Mucosa of descending colon (tissue), 3 donors: ENCODE data around the gene SH3BP5. TPM values are rescaled to one million over a fixed set of nuclear protein-coding genes. Genes with fewer than 3 reads are reported as not detected.

Experiments used
- ATAC-seq: fragments of 200-7000 bp; cut with Tn5 transposase; one replicate; pipeline ENCODE4 v1.9.1; 2020; ENCODE audit warnings: mild to moderate bottlenecking, moderate library complexity
- DNase-seq, 3 donors: peaks; one replicate each; pipeline ENCODE4 v3.0.0-alpha.2; 2020
- H3K36me3 ChIP-seq: fragments of 200-600 bp; one replicate; pipeline ENCODE4 v1.8.0; 2021; ENCODE audit warnings: low read depth, mild to moderate bottlenecking
- H3K4me1 ChIP-seq: fragments of 200-600 bp; one replicate; pipeline ENCODE4 v1.8.0; 2021; ENCODE audit warnings: low read depth, mild to moderate bottlenecking
- H3K4me3 ChIP-seq: fragments of 200-600 bp; one replicate; pipeline ENCODE4 v1.8.0; 2021; ENCODE audit warnings: mild to moderate bottlenecking
- H3K9me3 ChIP-seq: fragments of 200-600 bp; one replicate; pipeline ENCODE4 v1.8.0; 2021; ENCODE audit warnings: mild to moderate bottlenecking
- CTCF ChIP-seq: fragments of 200-600 bp; IDR thresholded peaks from one replicate; pipeline ENCODE4 v1.8.0; 2022; ENCODE audit warnings: antibody characterized with exemption, mild to moderate bottlenecking
- intact Hi-C, 2 donors: fragments of 100-400 bp; cut with DNase I in 1 of 2; cut with micrococcal nuclease in 1 of 2; formaldehyde crosslinking; loops; one replicate each; pipeline versions ENCODE4 v1.11.0 to v1.11.1; 2022; cut with DNase I, micrococcal nuclease
- total RNA-seq, 3 donors: library from RNA; stranded (reverse); fragmentation: NEBNext Ultra II Directional in 2 of 3; extraction: Animal tissue kit (Norgen Biotek cat#: 25700) in 2 of 3; gene quantifications; one replicate each; pipeline versions ENCODE4 v1.2.1 to v1.2.4, GENCODE V29; 2021 to 2023
- donor health status: DM: no; HTN: no; CAD: no; lungs with moderate emphysema.
- donor health status: DM: no; HTN: no; CAD: no.
- donor health status: DM: no; HTN: yes; CAD: no.

Gene SH3BP5
- total RNA-seq, 3 donors from 2014 or later: 5.9 to 20.8 (median 10.9) TPM

GRCh38 chr3:15228147-15228546, 104.2 kb downstream of the SH3BP5 start:
- H3K4me1 ChIP-seq: no peaks in the 10 kb centered on the region
- intact Hi-C loops: no loop called here
- TF ChIP-seq CTCF: no peak
- no peaks in the 10 kb centered on the region for H3K36me3 ChIP-seq
- no peak overlapping the region for H3K4me3 ChIP-seq
- DNase-seq (no peak), ATAC-seq (no peak)
- H3K9me3 ChIP-seq: no peaks in the 10 kb centered on the region

- DNase-seq: no peak
- no peak for TF ChIP-seq CTCF
- Histone ChIP-seq H3K36me3 (peaks cover 1% of the 10 kb centered on the region), H3K4me3 (no peak overlapping the region), H3K9me3 (no peaks in the 10 kb centered on the region), H3K4me1 (no peaks in the 10 kb centered on the region)
- no peak for ATAC-seq
- intact Hi-C loops: no loop called here
These were observed 108.5 kb downstream of the SH3BP5 start for GRCh38 chr3:15223685-15224572.

- DNase-seq: no peak
- Histone ChIP-seq H3K4me3 (no peak overlapping the region), H3K9me3 (no peaks in the 10 kb centered on the region), H3K4me1 (no peaks in the 10 kb centered on the region), H3K36me3 (peaks cover 4% of the 10 kb centered on the region)
- TF ChIP-seq CTCF: no peak
- no peak for ATAC-seq
- intact Hi-C loops: no loop called here
These were observed 110.7 kb downstream of the SH3BP5 start for GRCh38 chr3:15221574-15222217.

- H3K4me3 ChIP-seq: no peak overlapping the region
- intact Hi-C loops: no loop called here
- H3K36me3 ChIP-seq: peaks cover 4% of the 10 kb centered on the region
- no peak for TF ChIP-seq CTCF
- DNase-seq (no peak), ATAC-seq (no peak)
- no peaks in the 10 kb centered on the region for H3K4me1 ChIP-seq
- H3K9me3 ChIP-seq: no peaks in the 10 kb centered on the region
These were observed 111.7 kb downstream of the SH3BP5 start for GRCh38 chr3:15220661-15221060.

- intact Hi-C loops: no loop called here
- peaks cover 4% of the 10 kb centered on the region for H3K36me3 ChIP-seq
These were observed 112.3 kb downstream of the SH3BP5 start for GRCh38 chr3:15220056-15220455.

More at GRCh38 chr3:15220056-15220455, 112.3 kb downstream of the SH3BP5 start:
- Histone ChIP-seq H3K4me1 (no peaks in the 10 kb centered on the region), H3K9me3 (no peaks in the 10 kb centered on the region), H3K4me3 (no peak overlapping the region)
- DNase-seq: no peak
- no peak for ATAC-seq
- TF ChIP-seq CTCF: no peak
